WI38 (cell line): Measurements from ENCODE around the gene EXD2.
"Not testable (repeated sequence)": the region's sequence is repeated elsewhere in the genome, so short reads cannot be mapped to it uniquely, and the experiment has no call there.

Experiments
- H3K4me3 ChIP-seq: 2 replicates; pipeline ENCODE4 v1.5.1; 2011; ENCODE audit warnings: low read depth, mild to moderate bottlenecking, control low read depth, low read length
- TF ChIP-seq, protein P1 (sequence below): IDR thresholded peaks from 2 replicates; pipeline ENCODE4 v1.5.1; 2012; ENCODE audit warnings: low read depth, mild to moderate bottlenecking, control low read depth, low read length

EXD2 gene

DNA sequence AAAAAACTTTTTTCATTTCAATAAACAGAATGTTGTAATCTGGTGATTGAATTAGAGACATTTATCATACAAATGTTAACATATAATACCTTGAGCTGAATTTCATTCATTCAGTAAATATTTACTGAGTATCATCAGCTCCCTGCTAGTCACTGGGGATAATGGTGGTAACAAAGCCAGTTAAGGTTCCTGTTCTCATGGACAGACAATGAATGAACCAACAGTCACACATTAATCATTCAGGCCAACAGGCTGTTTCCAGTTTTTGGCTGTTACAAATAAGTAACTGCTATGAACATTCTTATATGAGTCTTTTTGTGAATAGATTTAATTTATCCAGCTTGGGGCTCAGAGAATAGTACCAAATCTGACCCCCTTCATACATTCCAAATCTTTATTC is 13.5 kb downstream of the EXD2 start:
- TF ChIP-seq, protein P1, sequence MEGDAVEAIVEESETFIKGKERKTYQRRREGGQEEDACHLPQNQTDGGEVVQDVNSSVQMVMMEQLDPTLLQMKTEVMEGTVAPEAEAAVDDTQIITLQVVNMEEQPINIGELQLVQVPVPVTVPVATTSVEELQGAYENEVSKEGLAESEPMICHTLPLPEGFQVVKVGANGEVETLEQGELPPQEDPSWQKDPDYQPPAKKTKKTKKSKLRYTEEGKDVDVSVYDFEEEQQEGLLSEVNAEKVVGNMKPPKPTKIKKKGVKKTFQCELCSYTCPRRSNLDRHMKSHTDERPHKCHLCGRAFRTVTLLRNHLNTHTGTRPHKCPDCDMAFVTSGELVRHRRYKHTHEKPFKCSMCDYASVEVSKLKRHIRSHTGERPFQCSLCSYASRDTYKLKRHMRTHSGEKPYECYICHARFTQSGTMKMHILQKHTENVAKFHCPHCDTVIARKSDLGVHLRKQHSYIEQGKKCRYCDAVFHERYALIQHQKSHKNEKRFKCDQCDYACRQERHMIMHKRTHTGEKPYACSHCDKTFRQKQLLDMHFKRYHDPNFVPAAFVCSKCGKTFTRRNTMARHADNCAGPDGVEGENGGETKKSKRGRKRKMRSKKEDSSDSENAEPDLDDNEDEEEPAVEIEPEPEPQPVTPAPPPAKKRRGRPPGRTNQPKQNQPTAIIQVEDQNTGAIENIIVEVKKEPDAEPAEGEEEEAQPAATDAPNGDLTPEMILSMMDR, result no peak
- no peak overlapping the region for H3K4me3 ChIP-seq

DNA sequence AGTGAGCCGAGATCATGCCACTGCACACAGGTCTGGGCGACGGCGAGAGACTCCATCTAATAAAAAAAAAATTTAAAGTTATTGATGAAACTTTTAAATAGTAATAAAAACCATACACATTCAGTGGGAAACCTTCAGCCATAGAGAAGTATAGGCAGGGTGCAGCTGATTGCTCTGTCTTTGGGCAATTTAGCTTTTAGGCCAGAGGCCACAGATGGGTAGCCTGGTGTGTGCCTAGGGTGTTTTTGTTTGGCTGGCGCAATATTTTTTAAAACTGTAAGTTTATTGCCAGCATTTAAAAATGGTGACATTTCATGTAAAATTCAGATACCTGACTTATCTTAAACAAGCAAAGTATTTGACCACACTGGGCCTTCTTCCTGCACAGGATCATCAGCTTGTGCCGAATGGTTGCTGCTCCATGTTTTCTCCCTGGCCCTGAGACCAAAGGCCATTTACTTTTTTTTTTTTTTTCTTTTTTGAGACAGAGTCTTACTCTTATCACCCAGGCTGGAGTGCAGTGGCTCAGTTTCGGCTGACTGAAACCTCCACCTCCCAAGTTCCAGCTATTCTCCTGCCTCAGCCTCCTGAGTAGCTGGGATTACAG is 16.2 kb downstream of the EXD2 start:
- TF ChIP-seq, protein P1, result no peak
- H3K4me3 ChIP-seq, result no peak overlapping the region

DNA sequence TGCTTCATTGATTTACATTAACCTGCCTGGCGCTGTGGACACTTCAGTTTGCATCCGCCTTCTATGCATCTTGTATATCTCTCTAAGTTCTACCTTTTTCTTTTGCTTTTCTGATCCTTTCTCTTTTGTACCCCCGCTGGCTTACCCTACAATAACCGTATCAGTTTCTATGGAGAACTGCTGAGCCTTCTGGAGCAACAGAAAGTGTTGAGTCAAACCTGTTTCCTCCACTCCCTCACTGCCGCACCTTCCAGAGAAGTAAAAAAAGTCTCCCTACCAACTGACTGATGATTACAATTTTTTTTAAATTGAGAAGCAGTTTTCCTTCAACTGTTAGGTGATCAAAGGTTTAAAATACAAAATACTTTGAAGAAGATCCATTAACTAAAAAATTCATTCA is 17.4 kb downstream of the EXD2 start:
- H3K4me3 ChIP-seq, result no peak overlapping the region
- TF ChIP-seq, protein P1, result no peak

DNA sequence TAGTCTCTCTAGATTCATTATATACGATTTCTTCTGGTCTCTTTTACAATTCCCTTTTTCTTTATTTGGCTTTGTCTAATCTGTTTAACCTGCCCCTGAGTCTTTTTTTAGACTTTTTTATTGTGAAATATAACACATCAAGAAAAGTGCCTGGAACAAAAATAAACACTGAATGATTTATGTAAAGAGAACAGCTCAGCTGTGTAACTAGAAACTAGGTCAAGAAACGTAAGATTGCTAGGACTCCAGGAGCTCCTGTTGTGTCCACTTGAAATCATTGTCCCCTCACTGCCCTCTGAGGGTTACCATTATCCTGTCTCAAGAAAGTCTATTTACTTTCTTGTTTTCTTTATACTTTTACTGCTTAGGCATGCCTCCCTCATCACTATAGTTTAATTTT is 23.1 kb downstream of the EXD2 start:
- TF ChIP-seq, protein P1, result no peak
- no peak overlapping the region for H3K4me3 ChIP-seq

DNA sequence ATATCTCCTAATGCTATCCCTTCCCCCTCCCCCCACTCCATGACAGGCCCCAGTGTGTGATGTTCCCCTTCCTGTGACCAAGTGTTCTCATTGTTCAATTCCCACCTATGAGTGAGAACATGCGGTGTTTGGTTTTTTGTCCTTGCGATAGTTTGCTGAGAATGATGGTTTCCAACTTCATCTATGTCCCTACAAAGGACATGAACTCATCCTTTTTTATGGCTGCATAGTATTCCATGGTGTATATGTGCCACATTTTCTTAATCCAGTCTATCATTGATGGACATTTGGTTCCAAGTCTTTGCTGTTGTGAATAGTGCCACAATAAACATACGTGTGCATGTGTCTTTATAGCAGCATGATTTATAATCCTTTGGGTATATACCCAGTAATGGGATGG is 26.4 kb downstream of the EXD2 start:
- H3K4me3 ChIP-seq, result not testable (repeated sequence)

DNA sequence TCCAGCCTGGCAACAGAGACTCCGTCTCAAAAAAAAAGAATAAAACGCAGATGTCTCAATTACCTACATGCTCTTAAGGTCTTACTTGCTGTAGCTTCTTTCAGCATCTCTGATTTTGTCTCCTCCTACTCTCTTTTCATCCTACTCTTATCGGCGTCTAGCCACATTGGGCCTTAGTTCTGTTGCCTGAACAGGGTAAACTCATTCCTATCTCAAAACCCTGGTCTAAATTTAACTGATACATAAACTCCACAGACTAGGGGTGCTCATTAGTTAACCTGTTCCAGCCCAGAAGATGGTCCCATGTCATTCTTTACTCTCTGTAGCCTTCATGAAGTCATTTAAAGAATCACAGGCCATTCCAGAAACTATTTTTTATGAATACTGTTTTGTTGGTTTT is 33.6 kb downstream of the EXD2 start:
- TF ChIP-seq, protein P1, result no peak
- H3K4me3 ChIP-seq, result no peak overlapping the region

DNA sequence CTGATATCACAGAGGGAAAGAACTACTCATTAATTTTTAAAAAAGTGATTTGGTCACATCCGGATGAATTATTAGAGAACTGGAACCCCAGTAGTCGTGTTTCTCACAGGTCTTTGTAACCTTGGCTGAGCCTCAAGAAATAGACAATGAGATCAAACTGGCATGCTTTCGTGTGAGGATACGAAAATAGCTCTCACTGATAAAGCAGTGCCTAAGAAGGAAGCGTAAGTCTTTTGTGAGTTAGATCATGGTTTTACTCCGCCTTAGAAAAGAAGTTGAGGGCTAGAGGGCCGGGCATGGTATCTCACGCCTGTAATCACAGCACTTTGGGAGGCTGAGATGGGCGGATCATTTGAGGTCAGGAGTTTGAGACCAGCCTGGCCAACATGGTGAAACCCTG is 34.9 kb downstream of the EXD2 start:
- no peak overlapping the region for H3K4me3 ChIP-seq
- TF ChIP-seq, protein P1, result no peak

DNA sequence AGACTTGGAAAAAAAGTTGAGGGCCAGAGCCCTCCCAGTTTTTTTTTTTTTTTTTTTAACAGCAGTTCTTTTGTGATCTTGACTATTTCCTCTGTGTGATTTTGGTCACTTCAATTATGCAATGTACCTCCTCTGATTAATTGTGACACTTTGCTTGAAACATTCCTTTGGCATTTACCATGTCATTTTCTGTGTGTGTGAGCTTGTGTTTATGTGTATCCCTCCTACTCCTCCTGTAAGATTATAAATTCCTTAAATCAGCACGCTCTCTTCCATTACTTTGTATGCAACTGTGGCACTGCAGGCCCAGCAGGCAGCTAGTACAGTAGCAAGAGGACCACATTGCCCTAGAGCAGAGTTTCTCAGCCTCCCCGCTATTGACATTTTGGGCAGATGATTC is 35.4 kb downstream of the EXD2 start:
- no peak overlapping the region for H3K4me3 ChIP-seq
- TF ChIP-seq, protein P1, result no peak
